DND-41 (cell line): ENCODE measurements around the gene HIBCH.

Experiments
- CTCF ChIP-seq: IDR thresholded peaks from 2 replicates; pipeline ENCODE4 v1.5.1; 2012; ENCODE audit warnings: borderline replicate concordance, low read length, moderate library complexity, mild to moderate bottlenecking; ENCODE audit not compliant: poor library complexity, severe bottlenecking; ENCODE audit errors: extremely low read depth
- EZH2 ChIP-seq: IDR thresholded peaks from 3 replicates; pipeline ENCODE4 v1.6.1; 2012; ENCODE audit warnings: borderline replicate concordance, low read depth, mild to moderate bottlenecking, moderate library complexity, low read length, inconsistent platforms; ENCODE audit not compliant: severe bottlenecking

- TF ChIP-seq CTCF (no peak), EZH2 (no peak)
Observed at GRCh38 chr2:190320696-190321095, 1.1 kb upstream of the HIBCH start.
